ENCODE data around the gene HIVEP3.

Gene HIVEP3

GRCh38 chr1:41582851-41583657, 335.7 kb downstream of the HIVEP3 start:
- TF ChIP-seq CTCF (IDR thresholded peaks at IDR 0.05; ENCODE audit: low read depth, low read length), result no peak
- DNase-seq (ENCODE audit: extremely low read depth, low read depth), result no peak

GRCh38 chr1:41582351-41582750, 336.4 kb downstream of the HIVEP3 start:
- TF ChIP-seq CTCF (IDR thresholded peaks at IDR 0.05; ENCODE audit: low read depth, low read length), result no peak
- DNase-seq (ENCODE audit: extremely low read depth, low read depth), result no peak

- TF ChIP-seq CTCF (IDR thresholded peaks at IDR 0.05; ENCODE audit: low read depth, low read length), result no peak
Observed at GRCh38 chr1:41582004-41582325, 336.8 kb downstream of the HIVEP3 start.

GRCh38 chr1:41581216-41582003, 337.3 kb downstream of the HIVEP3 start:
- no peak for TF ChIP-seq CTCF (IDR thresholded peaks at IDR 0.05; ENCODE audit: low read depth, low read length)
- no peak for DNase-seq (ENCODE audit: extremely low read depth, low read depth)

More at GRCh38 chr1:41582004-41582325, 336.8 kb downstream of the HIVEP3 start:
- DNase-seq (ENCODE audit: extremely low read depth, low read depth), result no peak

- no peak for TF ChIP-seq CTCF (IDR thresholded peaks at IDR 0.05; ENCODE audit: low read depth, low read length)
- no peak for DNase-seq (ENCODE audit: extremely low read depth, low read depth)
Observed at GRCh38 chr1:41580520-41581172, 338.1 kb downstream of the HIVEP3 start.

- TF ChIP-seq CTCF (IDR thresholded peaks at IDR 0.05; ENCODE audit: low read depth, low read length), result no peak
- no peak for DNase-seq (ENCODE audit: extremely low read depth, low read depth)
Observed at GRCh38 chr1:41580021-41580420, 338.7 kb downstream of the HIVEP3 start.

Data from AG09319 (cell line).